NCI-H748 (cell line): ENCODE data around the gene SPTBN5.

Source experiments
- DNase-seq: peaks from one replicate; lab custom pipeline; 2025; ENCODE audit not compliant: unreplicated experiment; lab: John Stamatoyannopoulos, UW

The SPTBN5 gene

GRCh38 chr15:41893422-41894250 is at the start of gene SPTBN5:
Gene SPTBN5 (minus strand): TSS chr15:41894053. CDS start chr15:41893497, 556 bp downstream.
- peak; percentile 11 for DNase-seq

- no peak for DNase-seq
Observed at GRCh38 chr15:41942886-41943285, 49.0 kb upstream of the SPTBN5 start.

- no peak for DNase-seq
Observed at GRCh38 chr15:41941644-41942415, 48.0 kb upstream of the SPTBN5 start.

GRCh38 chr15:41940441-41940857 is 46.6 kb upstream of the SPTBN5 start:
- DNase-seq, result no peak

GRCh38 chr15:41939986-41940385 is 46.1 kb upstream of the SPTBN5 start:
- DNase-seq, result no peak

- no peak for DNase-seq
Observed at GRCh38 chr15:41937568-41937923, 43.7 kb upstream of the SPTBN5 start.

GRCh38 chr15:41936649-41937567 is 43.1 kb upstream of the SPTBN5 start:
- DNase-seq, result no peak

GRCh38 chr15:41936155-41936554 is 42.3 kb upstream of the SPTBN5 start:
- DNase-seq, result no peak

- DNase-seq, result no peak
Observed at GRCh38 chr15:41935566-41936020, 41.7 kb upstream of the SPTBN5 start.

GRCh38 chr15:41934843-41935242 is 41.0 kb upstream of the SPTBN5 start:
- DNase-seq, result no peak

- DNase-seq, result no peak
Observed at GRCh38 chr15:41933771-41934170, 39.9 kb upstream of the SPTBN5 start.

- DNase-seq, result no peak
Observed at GRCh38 chr15:41933326-41933725, 39.5 kb upstream of the SPTBN5 start.

GRCh38 chr15:41932511-41933289 is 38.8 kb upstream of the SPTBN5 start:
- no peak for DNase-seq

GRCh38 chr15:41932101-41932500 is 38.2 kb upstream of the SPTBN5 start:
- DNase-seq, result no peak

- DNase-seq, result no peak
Observed at GRCh38 chr15:41930867-41931222, 37.0 kb upstream of the SPTBN5 start.

- DNase-seq, result no peak
Observed at GRCh38 chr15:41930221-41930866, 36.5 kb upstream of the SPTBN5 start.

- DNase-seq, result no peak
Observed at GRCh38 chr15:41928637-41929620, 35.1 kb upstream of the SPTBN5 start.

GRCh38 chr15:41928100-41928499 is 34.2 kb upstream of the SPTBN5 start:
- DNase-seq, result no peak

GRCh38 chr15:41927536-41927935 is 33.7 kb upstream of the SPTBN5 start:
- no peak for DNase-seq
